Tibial artery (tissue), 4 donors: ENCODE measurements around the gene BCL6B.
A peak's percentile ranks its signal among the peaks of the same experiment; 100 is the strongest.

ENCODE experiments used
- DNase-seq, 2 donors: peaks; one replicate each; pipeline ENCODE4 v3.0.0-alpha.2; 2019
- H3K27ac ChIP-seq, 2 donors: fragments of 200-600 bp; sonication (generic) in 1 of 2; 1 replicate in 1 of 2; 2 replicates in 1 of 2; pipeline ENCODE4 v1.5.1; 2018 to 2019; ENCODE audit warnings: mild to moderate bottlenecking in 1 of 2
- H3K27me3 ChIP-seq, 2 donors: fragments of 200-600 bp; sonication (generic) in 1 of 2; one replicate each; pipeline versions ENCODE4 v1.5.1 to v1.6.0; 2016 to 2019
- H3K36me3 ChIP-seq, 3 donors: fragments of 200-600 bp; sonication (generic) in 2 of 3; one replicate each; pipeline ENCODE4 v1.5.1; 2016 to 2019; ENCODE audit warnings: mild to moderate bottlenecking in 2 of 3
- H3K4me1 ChIP-seq, 4 donors: fragments of 200-600 bp; sonication (generic) in 2 of 4; 1 replicate in 3 of 4; 2 replicates in 1 of 4; pipeline ENCODE4 v1.5.1; 2016 to 2019
- H3K4me3 ChIP-seq, 2 donors: fragments of 200-600 bp; sonication (generic) in 1 of 2; 1 replicate in 1 of 2; 2 replicates in 1 of 2; pipeline ENCODE4 v1.5.1; 2018 to 2019; ENCODE audit warnings: mild to moderate bottlenecking in 2 of 2
- H3K9me3 ChIP-seq, 3 donors: fragments of 200-600 bp; sonication (generic) in 1 of 3; one replicate each; pipeline ENCODE4 v1.5.1; 2016 to 2019
- intact Hi-C: fragments of 100-400 bp; cut with DNase I; formaldehyde crosslinking; loops from one replicate; pipeline ENCODE4 v1.15.0; 2023; ENCODE audit warnings: low total_unique reads
- TF ChIP-seq, protein P1 (sequence below), 2 experiments: fragments of 200-600 bp in 1 of 2; fragments of 450-650 bp in 1 of 2; IDR thresholded peaks; one replicate each; pipeline ENCODE4 v1.5.1; 2017 to 2019; ENCODE audit warnings: antibody characterized with exemption in 2 of 2, mild to moderate bottlenecking in 1 of 2, moderate library complexity in 1 of 2

Gene BCL6B

GRCh38 chr17:7038025-7038862, 15.4 kb downstream of the BCL6B start:
- Histone ChIP-seq H3K4me1 (peaks cover 0 to 33% (median 21%) of the 10 kb centered on the region in 4 donors), H3K4me3 (no peak overlapping the region), H3K36me3 (no peaks in the 10 kb centered on the region), H3K27me3 (peaks cover 3 to 64% of the 10 kb centered on the region in 2 donors), H3K9me3 (no peaks in the 10 kb centered on the region), H3K27ac (no peak overlapping the region)
- intact Hi-C loops, result no loop called here
- TF ChIP-seq, protein P1, sequence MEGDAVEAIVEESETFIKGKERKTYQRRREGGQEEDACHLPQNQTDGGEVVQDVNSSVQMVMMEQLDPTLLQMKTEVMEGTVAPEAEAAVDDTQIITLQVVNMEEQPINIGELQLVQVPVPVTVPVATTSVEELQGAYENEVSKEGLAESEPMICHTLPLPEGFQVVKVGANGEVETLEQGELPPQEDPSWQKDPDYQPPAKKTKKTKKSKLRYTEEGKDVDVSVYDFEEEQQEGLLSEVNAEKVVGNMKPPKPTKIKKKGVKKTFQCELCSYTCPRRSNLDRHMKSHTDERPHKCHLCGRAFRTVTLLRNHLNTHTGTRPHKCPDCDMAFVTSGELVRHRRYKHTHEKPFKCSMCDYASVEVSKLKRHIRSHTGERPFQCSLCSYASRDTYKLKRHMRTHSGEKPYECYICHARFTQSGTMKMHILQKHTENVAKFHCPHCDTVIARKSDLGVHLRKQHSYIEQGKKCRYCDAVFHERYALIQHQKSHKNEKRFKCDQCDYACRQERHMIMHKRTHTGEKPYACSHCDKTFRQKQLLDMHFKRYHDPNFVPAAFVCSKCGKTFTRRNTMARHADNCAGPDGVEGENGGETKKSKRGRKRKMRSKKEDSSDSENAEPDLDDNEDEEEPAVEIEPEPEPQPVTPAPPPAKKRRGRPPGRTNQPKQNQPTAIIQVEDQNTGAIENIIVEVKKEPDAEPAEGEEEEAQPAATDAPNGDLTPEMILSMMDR (IDR thresholded peaks at IDR 0.05), result no peak
- DNase-seq, result no peak

- no peaks in the 10 kb centered on the region for H3K36me3 ChIP-seq
- H3K4me1 ChIP-seq, result peaks cover 0 to 42% (median 29%) of the 10 kb centered on the region in 4 donors
- H3K4me3 ChIP-seq, result no peak overlapping the region
- DNase-seq, result no peak
- H3K27me3 ChIP-seq, result peaks cover 8 to 69% of the 10 kb centered on the region in 2 donors
- intact Hi-C loops, result no loop called here
- H3K27ac ChIP-seq, result no peak overlapping the region
- H3K9me3 ChIP-seq, result no peaks in the 10 kb centered on the region
- TF ChIP-seq, protein P1 (IDR thresholded peaks at IDR 0.05), result no peak
These were observed 17.0 kb downstream of the BCL6B start for GRCh38 chr17:7039832-7040231.

GRCh38 chr17:7041607-7042500, 19.0 kb downstream of the BCL6B start:
- DNase-seq, result no peak
- Histone ChIP-seq H3K4me3 (peak overlapping the region in 1 of 2 donors; percentile 47), H3K9me3 (no peaks in the 10 kb centered on the region), H3K27me3 (peaks cover 8 to 61% of the 10 kb centered on the region in 2 donors), H3K27ac (no peak overlapping the region), H3K4me1 (peaks cover 0 to 32% (median 25%) of the 10 kb centered on the region in 4 donors), H3K36me3 (no peaks in the 10 kb centered on the region)
- TF ChIP-seq, protein P1 (IDR thresholded peaks at IDR 0.05), result no peak
- intact Hi-C loops, result no loop called here

DNA sequence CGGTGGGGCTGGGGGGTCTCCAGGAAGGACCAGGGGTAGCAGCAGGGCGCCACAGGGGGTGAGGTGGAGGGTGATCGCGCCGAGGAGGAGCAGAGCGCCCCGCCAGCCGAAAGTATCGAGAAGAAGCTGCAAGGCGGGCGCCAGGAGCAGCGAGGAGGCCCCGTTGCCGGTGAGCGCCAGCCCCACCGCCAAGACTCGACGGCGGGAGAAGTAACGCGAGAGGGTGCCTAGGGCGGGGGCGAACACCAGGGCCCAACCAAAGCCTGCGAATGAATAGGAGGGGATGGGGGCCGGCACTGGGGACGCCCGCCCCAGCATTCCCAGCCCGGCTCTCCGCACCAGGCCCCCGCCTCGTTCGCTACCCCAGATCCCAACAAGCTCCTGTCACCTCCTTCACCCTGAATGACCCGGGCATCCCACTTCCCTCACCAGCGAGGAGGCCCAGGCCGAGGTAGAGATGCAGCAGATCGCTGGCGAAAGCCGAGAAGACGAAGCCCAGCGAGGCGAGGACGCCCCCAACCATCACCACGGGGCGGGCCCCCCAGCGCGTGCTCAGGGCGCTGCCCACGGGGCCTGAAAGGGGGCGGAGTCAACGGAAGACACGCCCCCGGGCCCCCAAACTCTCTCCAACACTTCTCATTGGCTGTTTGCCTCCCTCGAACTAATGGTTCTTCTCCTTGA, 19.8 kb downstream of the BCL6B start:
- H3K4me1 ChIP-seq, result peaks cover 0 to 35% (median 26%) of the 10 kb centered on the region in 4 donors
- TF ChIP-seq, protein P1 (IDR thresholded peaks at IDR 0.05), result no peak
- no peaks in the 10 kb centered on the region for H3K9me3 ChIP-seq
- H3K36me3 ChIP-seq, result no peaks in the 10 kb centered on the region
- H3K4me3 ChIP-seq, result peak overlapping the region; percentile 31 to 47
- intact Hi-C loops, result no loop called here
- DNase-seq, result no peak
- no peak overlapping the region for H3K27ac ChIP-seq
- peaks cover 8 to 68% of the 10 kb centered on the region in 2 donors for H3K27me3 ChIP-seq

GRCh38 chr17:7043182-7043496, 20.3 kb downstream of the BCL6B start:
- intact Hi-C loops, result no loop called here
- peaks cover 0 to 35% (median 26%) of the 10 kb centered on the region in 4 donors for H3K4me1 ChIP-seq
- H3K4me3 ChIP-seq, result peak overlapping the region; percentile 31 to 47
- no peak for DNase-seq
- H3K27ac ChIP-seq, result no peak overlapping the region
- H3K9me3 ChIP-seq, result no peaks in the 10 kb centered on the region
- TF ChIP-seq, protein P1 (IDR thresholded peaks at IDR 0.05), result no peak
- peaks cover 8 to 71% of the 10 kb centered on the region in 2 donors for H3K27me3 ChIP-seq
- no peaks in the 10 kb centered on the region for H3K36me3 ChIP-seq
